Measurements from ENCODE around the gene RASA2. TPM values are rescaled to one million over a fixed set of nuclear protein-coding genes. Genes with fewer than 3 reads are reported as not detected.

The RASA2 gene
- polyA plus RNA-seq, 1 of the 3 experiments (the other 2 are of a cell fraction), result 2.4 TPM

DNA sequence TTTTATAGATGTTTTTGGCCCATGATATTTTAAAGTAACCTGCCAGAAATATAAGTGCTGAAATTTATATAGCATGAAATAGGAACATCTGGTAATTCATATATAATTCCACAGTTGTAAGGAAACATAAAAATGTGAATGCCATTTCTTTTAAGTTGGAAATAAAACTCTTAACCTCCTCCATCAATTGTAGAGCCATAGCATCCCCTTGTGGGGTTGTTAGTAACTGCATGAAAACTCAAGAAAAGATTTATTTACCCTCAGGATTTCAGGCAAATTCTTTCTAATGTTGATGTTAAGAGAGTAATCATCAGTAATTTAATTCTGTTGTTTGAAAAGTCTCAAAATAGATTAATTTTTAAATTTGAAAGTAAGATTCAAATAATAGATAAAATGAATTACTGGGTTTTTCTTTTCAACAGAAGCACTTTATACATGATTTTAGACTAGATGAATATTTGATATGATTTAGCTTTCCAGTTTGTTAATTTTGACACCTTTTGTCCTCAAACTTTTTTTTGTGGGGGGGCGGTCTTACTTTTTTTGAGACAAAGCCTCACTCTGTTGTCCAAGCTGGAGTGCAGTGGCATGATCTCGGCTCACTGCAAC, 74.7 kb downstream of the RASA2 start (continued):
- TF ChIP-seq SIN3A (IDR thresholded peaks at IDR 0.05; ENCODE audit: borderline replicate concordance, low read depth, low read length) (no peak), TCF12 (IDR thresholded peaks at IDR 0.05) (no peak), ELF1 (IDR thresholded peaks at IDR 0.05) (no peak)
- TF ChIP-seq, protein P1, sequence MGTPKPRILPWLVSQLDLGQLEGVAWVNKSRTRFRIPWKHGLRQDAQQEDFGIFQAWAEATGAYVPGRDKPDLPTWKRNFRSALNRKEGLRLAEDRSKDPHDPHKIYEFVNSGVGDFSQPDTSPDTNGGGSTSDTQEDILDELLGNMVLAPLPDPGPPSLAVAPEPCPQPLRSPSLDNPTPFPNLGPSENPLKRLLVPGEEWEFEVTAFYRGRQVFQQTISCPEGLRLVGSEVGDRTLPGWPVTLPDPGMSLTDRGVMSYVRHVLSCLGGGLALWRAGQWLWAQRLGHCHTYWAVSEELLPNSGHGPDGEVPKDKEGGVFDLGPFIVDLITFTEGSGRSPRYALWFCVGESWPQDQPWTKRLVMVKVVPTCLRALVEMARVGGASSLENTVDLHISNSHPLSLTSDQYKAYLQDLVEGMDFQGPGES (IDR thresholded peaks at IDR 0.05; ENCODE audit: low read depth, low read length), result no peak

DNA sequence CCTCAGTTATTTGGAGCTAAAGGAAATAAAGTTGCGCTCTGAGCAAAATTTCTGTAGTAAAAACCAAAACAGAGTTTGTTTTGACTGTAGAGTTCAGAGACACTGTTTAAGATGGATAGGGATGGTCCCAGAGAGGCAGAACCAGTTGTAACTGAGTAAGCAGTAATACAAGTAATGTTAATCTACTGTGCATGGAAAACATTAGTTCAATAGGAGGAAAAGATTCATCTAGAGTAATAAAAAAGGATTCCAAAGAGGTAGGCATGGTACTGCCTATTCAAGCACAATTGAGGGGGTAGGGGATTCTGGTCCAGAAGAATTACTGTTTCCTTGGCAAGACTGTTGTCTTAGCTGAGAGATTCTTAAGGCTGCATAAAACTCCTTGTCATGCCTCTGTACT, 77.4 kb downstream of the RASA2 start:
- Histone ChIP-seq H2AFZ (ENCODE audit: low read depth) (no peak overlapping the region), H3K4me2 (no peak overlapping the region), H3K9me3 (no peaks in the 10 kb centered on the region), H3K79me2 (ENCODE audit: insufficient read depth) (peaks cover 3% of the 10 kb centered on the region; the same call in 1 of the 2 replicates), H3K9ac (no peak overlapping the region), H3K27me3 (ENCODE audit: insufficient read depth) (no peaks in the 10 kb centered on the region), H3K36me3 (replicated peaks in 1 of 2; ENCODE audit: control insufficient read depth in 1 of 2, insufficient read depth in 2 of 2, low read length in 1 of 2) (peaks cover 19 to 25% of the 10 kb centered on the region in 2 experiments), H3K4me3 (ENCODE audit: low read depth in 2 of 2, low read length in 1 of 2) (no peak overlapping the region), H4K20me1 (ENCODE audit: insufficient read depth) (no peaks in the 10 kb centered on the region), H3K9me2 (no peaks in the 10 kb centered on the region), H3K4me1 (ENCODE audit: control insufficient read depth in 1 of 2, insufficient read depth in 2 of 2, low read depth in 1 of 2, low read length in 1 of 2) (no peaks in the 10 kb centered on the region), H3K27ac (ENCODE audit: low read depth in 2 of 2, low read length in 1 of 2) (no peak overlapping the region), H3F3A (replicated peaks; ENCODE audit: insufficient read depth) (peaks cover 19% of the 10 kb centered on the region)
- TF ChIP-seq GATA2 (CRISPR knock-in tag; IDR thresholded peaks at IDR 0.05), result no peak
- TF ChIP-seq ELF1 (IDR thresholded peaks at IDR 0.05), result no peak
- TF ChIP-seq, protein P1 (IDR thresholded peaks at IDR 0.05; ENCODE audit: low read depth, low read length), result no peak
- TF ChIP-seq POLR2AphosphoS5 (IDR thresholded peaks at IDR 0.05; ENCODE audit: low read depth, low read length), result no peak
- no peak for TF ChIP-seq FOSL2 (IDR thresholded peaks at IDR 0.05; ENCODE audit: borderline replicate concordance, low read depth)
- no peak for TF ChIP-seq REST (IDR thresholded peaks at IDR 0.05; ENCODE audit: low read depth, low read length)
- no peak for TF ChIP-seq RFX5 (IDR thresholded peaks at IDR 0.05; ENCODE audit: low read length)
- no peak for TF ChIP-seq FOXJ3 (CRISPR knock-in tag; IDR thresholded peaks at IDR 0.05)
- ChIA-PET POLR2A (no interaction called here), CTCF (interaction anchor here (0.6 to 7.3 kb wide), 4 partner anchors 9 to 350 kb away, joined by 3 to 102 read pairs (median 8); no protein-coding TSS in a partner anchor)
- DNase-seq, result no peak
- WGBS (ENCODE audit: low lambda C conversion rate), result 100% methylated on average over 1 of the region's 1 CpG
